Heart right ventricle (tissue), 16 donors: ENCODE results near the gene FAM76B. TPM values are rescaled to one million over a fixed set of nuclear protein-coding genes. Genes with fewer than 3 reads are reported as not detected.

Source experiments
- ATAC-seq, 8 donors: fragments of 200-7000 bp; cut with Tn5 transposase; one replicate each; pipeline ENCODE4 v1.9.1; 2020; ENCODE audit warnings: mild to moderate bottlenecking in 8 of 8, moderate library complexity in 8 of 8, moderate number of reproducible peaks in 1 of 8
- DNase-seq, 2 donors: peaks; one replicate each; pipeline ENCODE4 v3.0.0-alpha.2; 2020
- H3K27ac ChIP-seq, 10 donors: fragments of 200-600 bp; sonication (generic) in 2 of 10; one replicate each; pipeline versions ENCODE4 v1.5.0 to v1.8.0; 2020 to 2022; ENCODE audit warnings: mild to moderate bottlenecking in 3 of 10
- H3K27me3 ChIP-seq, 7 donors: fragments of 200-600 bp; one replicate each; pipeline ENCODE4 v1.8.0; 2021 to 2022; ENCODE audit warnings: mild to moderate bottlenecking in 2 of 7
- H3K36me3 ChIP-seq, 9 donors: fragments of 200-600 bp; sonication (generic) in 1 of 9; one replicate each; pipeline versions ENCODE4 v1.5.0 to v1.8.0; 2020 to 2022; ENCODE audit warnings: mild to moderate bottlenecking in 2 of 9
- H3K4me1 ChIP-seq, 9 donors: fragments of 200-600 bp; sonication (generic) in 1 of 9; one replicate each; pipeline versions ENCODE4 v1.5.0 to v1.8.0; 2020 to 2022; ENCODE audit warnings: mild to moderate bottlenecking in 4 of 9
- H3K4me3 ChIP-seq, 10 donors: fragments of 200-600 bp; sonication (generic) in 2 of 10; one replicate each; pipeline versions ENCODE4 v1.5.0 to v1.8.0; 2020 to 2022; ENCODE audit warnings: mild to moderate bottlenecking in 7 of 10, moderate library complexity in 2 of 10
- H3K9me3 ChIP-seq, 11 donors: fragments of 200-600 bp in 10 of 11; sonication (generic) in 2 of 11; one replicate each; pipeline versions ENCODE4 v1.5.0 to v1.8.0; 2013 to 2022; ENCODE audit warnings: mild to moderate bottlenecking in 2 of 11, control low read depth in 1 of 11, moderate library complexity in 1 of 11
- CTCF ChIP-seq, 9 donors: fragments of 200-600 bp; sonication (generic) in 2 of 9; IDR thresholded peaks; one replicate each; pipeline versions ENCODE4 v1.5.0 to v1.8.0; 2021 to 2022; ENCODE audit warnings: antibody characterized with exemption in 9 of 9, mild to moderate bottlenecking in 5 of 9, moderate library complexity in 1 of 9
- WGBS, 2 donors: extraction: QIAGEN DNeasy Blood & Tissue Kit; methylation state at CpG; one replicate each; pipeline ENCODE4 v1.1.7; 2013; ENCODE audit warnings: inconsistent platforms in 1 of 2; 5-methylcytosine and 5-hydroxymethylcytosine counted together
- intact Hi-C, 10 donors: fragments of 100-400 bp; cut with DNase I; formaldehyde crosslinking; loops; one replicate each; pipeline versions ENCODE4 v1.11.1 to v1.14.2; 2022
- polyA plus RNA-seq, 2 donors: library from polyadenylated mRNA; stranded (reverse); fragments of 200-250 nt; gene quantifications; one replicate each; pipeline ENCODE4 v1.2.3, GENCODE V29; 2013
- total RNA-seq, 10 donors: library from RNA; stranded (reverse); fragmentation: NEBNext Ultra II Directional in 3 of 10; extraction: Animal tissue kit (Norgen Biotek cat#: 25700) in 3 of 10; gene quantifications; one replicate each; pipeline versions ENCODE4 v1.2.1 to v1.2.4, GENCODE V29; 2021 to 2023
- donor health status: Arrhythmogenic right ventricular cardiomyopathy.
- donor health status: ischemic (EF 13 %, LVEDD 7.1; RV severe dilation, severe dysfunction).
- donor health status: healthy with polysubstance abuse.
- donor health status: DM: no; HTN: yes; CAD: no.
- donor health status: DM: no; HTN: no; CAD: no.
- donor health status: ischemic (EF 25% LVEDD 6.9; RV normal size, moderate dysfunction).
- donor health status: ischemic (EF 25% LVEDD 5.7; RV mildly dilated, moderate dysfunction).
- donor health status: healthy.
- donor health status: DM: yes; HTN: yes; CAD: no.
- donor health status: Ischemic cardiomyopathy.
- donor health status: ischemic (EF 35%, LVEDD 5.7; RV mildly dilated, moderate dysfunction).
- donor health status: nonischemic (EF 11% LVEDD 7.7; RV severe dilation, severe dysfunction).
- donor health status: DM: yes; HTN: yes; CAD: no.
- donor health status: PGD.
- donor health status: ischemic (EF 29% LVEDD 5.4; RV normal size, mild dysfunction).
- donor health status: nonischemic (EF 23%, LVEDD 6.1; RV moderate dilation, normal function).

FAM76B gene
- total and polyA plus RNA-seq, 12 donors: 4.1 to 9.9 (median 7.7) TPM

- peak overlapping the region in 1 of 10 donors; percentile 17 for H3K27ac ChIP-seq
- H3K4me1 ChIP-seq: peaks cover 0 to 12% (median 0%) of the 10 kb centered on the region in 9 donors
- ATAC-seq (peak in 2 of 8 donors; percentile 17 to 52), DNase-seq (no peak)
- H3K9me3 ChIP-seq: no peaks in the 10 kb centered on the region
- no peaks in the 10 kb centered on the region for H3K27me3 ChIP-seq
- 74 to 78% methylated on average over 1 of the region's 1 CpG for WGBS, 2 donors
- intact Hi-C loops: loop anchor here in 7 of 10 donors (5.0 to 10.0 kb wide), 7 partner anchors 53 to 793 kb away; partner anchors contain the start of genes CWC15 (in 4 of the 7), KDM4D (in 4 of the 7), SRSF8 (in 2 of the 7) and SESN3 (in 1 of the 7)
- no peak for TF ChIP-seq CTCF (IDR thresholded peaks at IDR 0.05)
- peaks cover 0 to 54% (median 5%) of the 10 kb centered on the region in 9 donors for H3K36me3 ChIP-seq
- no peak overlapping the region for H3K4me3 ChIP-seq
Observed at GRCh38 chr11:95767498-95767897, 22.1 kb downstream of the FAM76B start.

DNA sequence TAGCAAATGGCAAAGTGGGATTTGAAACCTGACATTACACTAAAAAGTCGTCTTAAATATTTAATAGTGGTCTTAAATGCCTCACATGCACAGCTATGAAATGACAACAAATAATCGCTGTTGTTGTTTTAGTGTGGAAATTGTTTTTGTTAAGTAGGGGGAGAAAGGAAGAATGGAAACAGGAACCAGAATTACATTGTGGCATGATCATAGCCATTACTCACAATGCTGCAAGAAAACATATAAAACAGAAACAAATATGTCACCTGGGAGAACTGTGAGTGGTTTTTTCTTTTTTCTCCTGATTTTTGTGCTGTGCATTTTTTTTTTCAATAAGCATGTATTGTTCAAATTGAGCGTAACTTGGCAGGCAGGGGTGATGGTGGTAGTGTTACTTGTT lies 22.9 kb downstream of the FAM76B start:
- no peak overlapping the region for H3K27ac ChIP-seq
- no peaks in the 10 kb centered on the region for H3K9me3 ChIP-seq
- ATAC-seq (no peak), DNase-seq (no peak)
- H3K4me1 ChIP-seq: peaks cover 0 to 12% (median 0%) of the 10 kb centered on the region in 9 donors
- H3K4me3 ChIP-seq: no peak overlapping the region
- H3K36me3 ChIP-seq: peaks cover 0 to 46% (median 5%) of the 10 kb centered on the region in 9 donors
- 90% methylated on average over 3 of the region's 3 CpGs for WGBS, 2 donors
- TF ChIP-seq CTCF (IDR thresholded peaks at IDR 0.05): no peak
- intact Hi-C loops: loop anchor here in 7 of 10 donors (5.0 to 10.0 kb wide), 7 partner anchors 52 to 792 kb away; partner anchors contain the start of genes CWC15 (in 4 of the 7), KDM4D (in 4 of the 7), SRSF8 (in 2 of the 7) and SESN3 (in 1 of the 7)
- no peaks in the 10 kb centered on the region for H3K27me3 ChIP-seq

DNA sequence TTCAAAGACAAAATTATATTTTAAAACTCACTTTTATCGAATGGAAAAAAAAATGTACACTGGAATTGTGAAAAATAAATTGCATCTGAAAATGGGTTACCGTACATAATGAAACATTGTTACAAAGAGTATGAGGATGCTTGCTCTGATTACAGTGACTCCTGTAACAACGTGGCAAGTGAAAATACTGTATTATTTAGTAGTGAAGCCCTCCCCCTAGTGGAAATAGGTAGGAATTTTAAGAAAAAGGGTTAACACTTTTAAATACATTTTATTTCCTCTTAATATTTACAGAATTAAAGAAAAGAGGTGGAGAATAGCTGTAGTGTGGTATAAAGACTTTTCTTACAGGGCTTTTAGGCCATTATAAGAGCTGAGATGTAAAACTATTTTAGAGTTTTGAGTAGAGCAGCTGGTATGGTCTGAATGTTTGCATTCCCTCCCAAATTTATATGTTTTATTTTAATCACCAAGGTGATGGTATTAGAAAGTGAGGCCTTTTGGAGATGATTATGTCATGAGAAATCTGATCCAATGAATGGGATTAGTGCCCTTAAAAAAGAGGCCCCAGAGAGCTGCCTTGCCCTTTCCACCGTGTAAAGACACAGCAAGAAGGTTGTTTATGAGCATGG lies 25.2 kb downstream of the FAM76B start:
- H3K4me3 ChIP-seq: no peak overlapping the region
- peaks cover 0 to 22% (median 0%) of the 10 kb centered on the region in 9 donors for H3K36me3 ChIP-seq
- H3K4me1 ChIP-seq: peaks cover 0 to 12% (median 0%) of the 10 kb centered on the region in 9 donors
- H3K27ac ChIP-seq: no peak overlapping the region
- 16 to 20% methylated on average over 4 of the region's 4 CpGs for WGBS, 2 donors
- intact Hi-C loops: loop anchor here in 9 of 10 donors (1.0 to 10.0 kb wide), 11 partner anchors 50 to 790 kb away; partner anchors contain the start of genes CWC15 (in 4 of the 9), KDM4D (in 4 of the 9), SRSF8 (in 4 of the 9) and SESN3 (in 1 of the 9)
- DNase-seq: no peak
- no peaks in the 10 kb centered on the region for H3K9me3 ChIP-seq
- peak in 6 of 8 donors; percentile 50 to 74 (median 58) for ATAC-seq
- H3K27me3 ChIP-seq: peaks cover 0 to 5% (median 0%) of the 10 kb centered on the region in 7 donors
- TF ChIP-seq CTCF (IDR thresholded peaks at IDR 0.05): peak; percentile 44 to 80 (median 74)

GRCh38 chr11:95762534-95762933 lies 27.0 kb downstream of the FAM76B start:
- Histone ChIP-seq H3K9me3 (no peaks in the 10 kb centered on the region), H3K27ac (no peak overlapping the region), H3K4me3 (no peak overlapping the region), H3K36me3 (peaks cover 0 to 4% (median 0%) of the 10 kb centered on the region in 9 donors), H3K4me1 (peaks cover 0 to 10% (median 0%) of the 10 kb centered on the region in 9 donors), H3K27me3 (peaks cover 0 to 5% (median 0%) of the 10 kb centered on the region in 7 donors)
- intact Hi-C loops: loop anchor here in 8 of 10 donors (2.0 to 10.0 kb wide), 10 partner anchors 48 to 788 kb away; partner anchors contain the start of genes CWC15 (in 4 of the 8), KDM4D (in 4 of the 8), SRSF8 (in 4 of the 8) and SESN3 (in 1 of the 8)
- no peak for ATAC-seq
- WGBS, 2 donors: 94 to 95% methylated on average over 3 of the region's 3 CpGs
- no peak for DNase-seq
- no peak for TF ChIP-seq CTCF (IDR thresholded peaks at IDR 0.05)
